HG03064 (cell line): ENCODE measurements around the gene RAB44.

ENCODE experiments used
- ATAC-seq: cut with Tn5 transposase; IDR thresholded peaks from one replicate; pipeline ENCODE4 v1.9.1; 2021; ENCODE audit warnings: low read depth; ENCODE audit not compliant: unreplicated experiment

Gene RAB44

GRCh38 chr6:36685166-36685924 is 12.3 kb upstream of the RAB44 start:
- no peak for ATAC-seq

GRCh38 chr6:36685926-36686667 is 11.5 kb upstream of the RAB44 start:
- no peak for ATAC-seq

- ATAC-seq: no peak
These were observed 10.7 kb upstream of the RAB44 start for GRCh38 chr6:36686668-36687513.

GRCh38 chr6:36688063-36688738 is 9.4 kb upstream of the RAB44 start:
- no peak for ATAC-seq

GRCh38 chr6:36688739-36689075 is 8.9 kb upstream of the RAB44 start:
- ATAC-seq: no peak

- no peak for ATAC-seq
These were observed 6.6 kb upstream of the RAB44 start for GRCh38 chr6:36691011-36691410.

GRCh38 chr6:36691612-36692011 is 6.0 kb upstream of the RAB44 start:
- no peak for ATAC-seq

- ATAC-seq: peak; percentile 54
These were observed 5.4 kb upstream of the RAB44 start for GRCh38 chr6:36692220-36692619.

GRCh38 chr6:36692861-36693702 is 4.5 kb upstream of the RAB44 start:
- no peak for ATAC-seq

- no peak for ATAC-seq
These were observed 3.0 kb upstream of the RAB44 start for GRCh38 chr6:36694616-36695015.

GRCh38 chr6:36695414-36695813 is 2.2 kb upstream of the RAB44 start:
- ATAC-seq: no peak

GRCh38 chr6:36698196-36698595 is 570 bp downstream of the RAB44 start:
- no peak for ATAC-seq

GRCh38 chr6:36698871-36699271 is 1.2 kb downstream of the RAB44 start:
- no peak for ATAC-seq

GRCh38 chr6:36699348-36699747 is 1.7 kb downstream of the RAB44 start:
- ATAC-seq: no peak

- no peak for ATAC-seq
These were observed 2.6 kb downstream of the RAB44 start for GRCh38 chr6:36700071-36700812.

GRCh38 chr6:36700831-36701230 is 3.2 kb downstream of the RAB44 start:
- no peak for ATAC-seq

- no peak for ATAC-seq
These were observed 3.9 kb downstream of the RAB44 start for GRCh38 chr6:36701401-36701991.

- ATAC-seq: no peak
These were observed 5.0 kb downstream of the RAB44 start for GRCh38 chr6:36702656-36703055.

GRCh38 chr6:36703081-36703606 is 5.5 kb downstream of the RAB44 start:
- ATAC-seq: no peak
